ENCODE measurements around the gene ASTL.

ASTL gene

GRCh38 chr2:96117701-96118588 is 20.4 kb downstream of the ASTL start:
- DNase-seq (ENCODE audit: low read depth): no peak
- H3K4me3 ChIP-seq (ENCODE audit: control insufficient read depth, low read depth, low read length): no peak overlapping the region
- TF ChIP-seq, protein P1, sequence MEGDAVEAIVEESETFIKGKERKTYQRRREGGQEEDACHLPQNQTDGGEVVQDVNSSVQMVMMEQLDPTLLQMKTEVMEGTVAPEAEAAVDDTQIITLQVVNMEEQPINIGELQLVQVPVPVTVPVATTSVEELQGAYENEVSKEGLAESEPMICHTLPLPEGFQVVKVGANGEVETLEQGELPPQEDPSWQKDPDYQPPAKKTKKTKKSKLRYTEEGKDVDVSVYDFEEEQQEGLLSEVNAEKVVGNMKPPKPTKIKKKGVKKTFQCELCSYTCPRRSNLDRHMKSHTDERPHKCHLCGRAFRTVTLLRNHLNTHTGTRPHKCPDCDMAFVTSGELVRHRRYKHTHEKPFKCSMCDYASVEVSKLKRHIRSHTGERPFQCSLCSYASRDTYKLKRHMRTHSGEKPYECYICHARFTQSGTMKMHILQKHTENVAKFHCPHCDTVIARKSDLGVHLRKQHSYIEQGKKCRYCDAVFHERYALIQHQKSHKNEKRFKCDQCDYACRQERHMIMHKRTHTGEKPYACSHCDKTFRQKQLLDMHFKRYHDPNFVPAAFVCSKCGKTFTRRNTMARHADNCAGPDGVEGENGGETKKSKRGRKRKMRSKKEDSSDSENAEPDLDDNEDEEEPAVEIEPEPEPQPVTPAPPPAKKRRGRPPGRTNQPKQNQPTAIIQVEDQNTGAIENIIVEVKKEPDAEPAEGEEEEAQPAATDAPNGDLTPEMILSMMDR (IDR thresholded peaks at IDR 0.05; ENCODE audit: control insufficient read depth, insufficient read depth, low read depth, low read length, missing control alignments): no peak

DNA sequence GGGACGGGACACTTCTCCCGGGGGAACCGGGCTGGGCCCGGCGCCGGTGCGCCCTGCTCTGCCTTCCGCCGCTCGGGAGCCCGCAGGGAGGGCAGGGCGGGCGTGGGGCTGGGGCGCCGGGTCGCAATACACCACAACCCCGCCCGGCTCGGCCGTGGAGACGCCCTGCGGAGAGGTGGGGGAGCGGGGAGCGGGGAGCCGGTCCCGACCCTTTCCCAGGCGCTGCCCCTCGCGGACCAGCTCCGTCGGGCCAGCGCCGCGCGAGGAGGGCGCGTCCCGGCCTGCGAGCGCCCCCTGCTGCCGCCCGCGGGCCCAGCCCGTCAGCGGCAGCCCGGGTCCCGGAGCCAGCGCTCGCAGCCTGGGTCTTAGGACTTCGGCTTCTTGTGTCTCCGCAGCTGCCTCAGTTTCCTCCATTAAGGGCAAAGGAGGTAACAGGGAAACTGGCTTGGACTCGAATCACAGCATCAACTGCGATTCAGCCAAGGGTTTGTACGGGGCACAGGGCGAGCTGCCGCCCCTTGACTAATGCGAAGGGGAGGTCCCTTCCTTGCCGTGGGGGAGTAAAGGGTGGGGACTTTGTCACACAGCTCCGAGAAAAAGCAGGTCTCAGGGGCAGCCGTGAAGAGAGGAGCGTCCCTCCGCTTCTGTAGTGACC is 21.3 kb downstream of the ASTL start:
- TF ChIP-seq, protein P1 (IDR thresholded peaks at IDR 0.05; ENCODE audit: control insufficient read depth, insufficient read depth, low read depth, low read length, missing control alignments): peak; percentile 48
- no peak for DNase-seq (ENCODE audit: low read depth)
- H3K4me3 ChIP-seq (ENCODE audit: control insufficient read depth, low read depth, low read length): no peak overlapping the region

DNA sequence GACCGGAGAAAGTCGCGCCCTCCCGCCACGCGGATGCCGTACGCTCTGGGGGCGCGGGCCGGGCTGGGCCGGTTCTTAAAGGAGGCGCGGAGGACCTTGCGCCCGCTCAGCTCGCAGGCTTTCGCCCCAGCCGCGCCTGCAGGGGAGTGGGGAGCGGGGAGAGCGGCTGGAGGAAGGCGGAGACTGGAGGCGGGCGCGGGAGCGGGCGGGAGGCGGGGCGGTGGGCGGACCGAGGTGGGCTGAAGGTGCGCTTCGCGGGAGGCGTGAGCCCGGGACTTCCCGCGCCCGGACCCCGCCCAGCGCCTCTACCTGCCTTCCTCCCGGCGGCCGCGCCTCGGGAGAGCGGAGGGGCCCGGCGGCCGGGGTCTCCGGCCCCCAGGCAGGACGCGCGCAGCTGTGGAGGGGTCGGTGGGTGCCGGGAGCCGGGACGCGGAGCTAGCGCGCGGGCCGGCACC is 21.9 kb downstream of the ASTL start, which contains the start of gene ADRA2B:
TSS of gene ADRA2B (minus strand) at position 148 of the 455 bp plus-strand sequence. CDS start 422 bp downstream, outside the sequence.
- TF ChIP-seq, protein P1 (IDR thresholded peaks at IDR 0.05; ENCODE audit: control insufficient read depth, insufficient read depth, low read depth, low read length, missing control alignments): no peak
- no peak for DNase-seq (ENCODE audit: low read depth)
- H3K4me3 ChIP-seq (ENCODE audit: control insufficient read depth, low read depth, low read length): no peak within 1 kb of the TSS

- TF ChIP-seq, protein P1 (IDR thresholded peaks at IDR 0.05; ENCODE audit: control insufficient read depth, insufficient read depth, low read depth, low read length, missing control alignments): no peak
- no peak for DNase-seq (ENCODE audit: low read depth)
- no peak overlapping the region for H3K4me3 ChIP-seq (ENCODE audit: control insufficient read depth, low read depth, low read length)
These were observed 22.5 kb downstream of the ASTL start for GRCh38 chr2:96115631-96116423.

DNA sequence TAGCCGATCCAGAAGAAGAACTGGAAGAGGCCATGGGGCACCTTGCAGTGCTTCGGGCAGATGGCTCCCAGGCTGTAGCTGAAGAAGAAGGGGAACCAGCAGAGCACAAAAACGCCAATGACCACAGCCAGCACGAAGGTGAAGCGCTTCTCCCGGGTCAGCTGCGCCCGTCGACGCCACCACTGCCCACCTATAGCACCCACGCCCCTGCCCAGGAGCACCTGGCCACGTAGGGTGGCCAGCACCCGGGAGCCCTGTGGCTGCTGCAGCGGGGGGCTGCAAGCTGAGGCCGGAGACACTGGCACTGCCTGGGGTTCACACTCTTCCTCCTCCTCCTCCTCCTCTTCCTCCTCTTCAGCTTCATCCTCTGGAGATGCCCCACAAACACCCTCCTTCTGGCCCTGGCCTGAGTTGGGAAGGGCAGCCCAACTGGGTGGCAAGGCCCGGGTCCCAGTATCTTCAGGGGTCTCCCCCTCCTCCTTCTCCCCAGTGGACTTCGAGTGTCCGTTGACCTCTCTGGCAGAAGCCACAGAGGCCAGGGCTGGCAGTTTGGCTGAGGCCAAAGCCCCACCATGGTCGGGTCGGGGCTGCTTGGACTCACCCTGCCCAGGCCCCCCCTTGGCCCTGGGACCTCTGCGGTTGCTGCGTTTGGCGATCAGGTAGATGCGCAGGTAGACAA is 23.3 kb downstream of the ASTL start:
- no peak for DNase-seq (ENCODE audit: low read depth)
- no peak overlapping the region for H3K4me3 ChIP-seq (ENCODE audit: control insufficient read depth, low read depth, low read length)
- TF ChIP-seq, protein P1 (IDR thresholded peaks at IDR 0.05; ENCODE audit: control insufficient read depth, insufficient read depth, low read depth, low read length, missing control alignments): no peak

- TF ChIP-seq, protein P1 (IDR thresholded peaks at IDR 0.05; ENCODE audit: control insufficient read depth, insufficient read depth, low read depth, low read length, missing control alignments): no peak
- DNase-seq (ENCODE audit: low read depth): no peak
- no peak overlapping the region for H3K4me3 ChIP-seq (ENCODE audit: control insufficient read depth, low read depth, low read length)
These were observed 23.8 kb downstream of the ASTL start for GRCh38 chr2:96114546-96114902.

Data from AG09309 (cell line).